Type B pancreatic cell (in vitro differentiated cells): ENCODE data around the gene PKP3. TPM values are rescaled to one million over a fixed set of nuclear protein-coding genes. Genes with fewer than 3 reads are reported as not detected.
"Not testable (repeated sequence)": the region's sequence is repeated elsewhere in the genome, so short reads cannot be mapped to it uniquely, and the experiment has no call there.

Source experiments
- DNase-seq: peaks from one replicate; pipeline ENCODE4 v3.0.0; 2021; ENCODE audit warnings: mixed read lengths; ENCODE audit not compliant: unreplicated experiment; ENCODE audit errors: extremely low spot score
- H3K27ac Mint-ChIP-seq: 2 replicates; pipeline ENCODE4 v1.8.0; 2021; ENCODE audit warnings: mild to moderate bottlenecking, mixed read lengths
- H3K27me3 Mint-ChIP-seq: 2 replicates; pipeline ENCODE4 v1.8.0; 2021; ENCODE audit warnings: mixed read lengths
- H3K36me3 Mint-ChIP-seq: 2 replicates; pipeline ENCODE4 v1.8.0; 2021; ENCODE audit warnings: mixed read lengths
- H3K4me1 Mint-ChIP-seq: one replicate; pipeline ENCODE4 v1.8.0; 2021; ENCODE audit warnings: mixed read lengths; ENCODE audit not compliant: unreplicated experiment
- H3K4me3 Mint-ChIP-seq: 2 replicates; pipeline ENCODE4 v1.8.0; 2021; ENCODE audit warnings: mild to moderate bottlenecking, mixed read lengths
- H3K9me3 Mint-ChIP-seq: 2 replicates; pipeline ENCODE4 v1.8.0; 2021; ENCODE audit warnings: mixed read lengths
- long read RNA-seq: library from polyadenylated mRNA; unstranded; transcript quantifications from one replicate; pipeline ENCODE4 v2.0.0, GENCODE V29; 2020
- total RNA-seq: library from RNA; stranded (reverse); gene quantifications from 2 replicates; pipeline ENCODE4 v1.2.1, GENCODE V29; 2021; ENCODE audit warnings: low replicate concordance
- TF ChIP-seq, protein P1 (sequence below): fragments of 200-600 bp; sonication (generic); conservative IDR thresholded peaks from 2 replicates; pipeline ENCODE4 v1.5.0; 2021; ENCODE audit warnings: antibody characterized with exemption, mild to moderate bottlenecking

PKP3 gene
- 51.6 and 156 TPM in 2 replicates for total RNA-seq
- long read RNA-seq, partial matches to known transcripts: 0 of 1 reads
- long read RNA-seq, other reads (novel, unspliced or antisense): 1 of 1 reads

- Mint-ChIP-seq H3K27me3 (no peaks in the 10 kb centered on the region), H3K4me3 (peak within 1 kb of the TSS; percentile 94), H3K36me3 (no peaks in the 10 kb centered on the region), H3K27ac (peak within 1 kb of the TSS; percentile 83), H3K9me3 (no peaks in the 10 kb centered on the region), H3K4me1 (peaks cover 6% of the 10 kb centered on the region)
- TF ChIP-seq, protein P1, sequence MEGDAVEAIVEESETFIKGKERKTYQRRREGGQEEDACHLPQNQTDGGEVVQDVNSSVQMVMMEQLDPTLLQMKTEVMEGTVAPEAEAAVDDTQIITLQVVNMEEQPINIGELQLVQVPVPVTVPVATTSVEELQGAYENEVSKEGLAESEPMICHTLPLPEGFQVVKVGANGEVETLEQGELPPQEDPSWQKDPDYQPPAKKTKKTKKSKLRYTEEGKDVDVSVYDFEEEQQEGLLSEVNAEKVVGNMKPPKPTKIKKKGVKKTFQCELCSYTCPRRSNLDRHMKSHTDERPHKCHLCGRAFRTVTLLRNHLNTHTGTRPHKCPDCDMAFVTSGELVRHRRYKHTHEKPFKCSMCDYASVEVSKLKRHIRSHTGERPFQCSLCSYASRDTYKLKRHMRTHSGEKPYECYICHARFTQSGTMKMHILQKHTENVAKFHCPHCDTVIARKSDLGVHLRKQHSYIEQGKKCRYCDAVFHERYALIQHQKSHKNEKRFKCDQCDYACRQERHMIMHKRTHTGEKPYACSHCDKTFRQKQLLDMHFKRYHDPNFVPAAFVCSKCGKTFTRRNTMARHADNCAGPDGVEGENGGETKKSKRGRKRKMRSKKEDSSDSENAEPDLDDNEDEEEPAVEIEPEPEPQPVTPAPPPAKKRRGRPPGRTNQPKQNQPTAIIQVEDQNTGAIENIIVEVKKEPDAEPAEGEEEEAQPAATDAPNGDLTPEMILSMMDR: no peak
- no peak for DNase-seq
Measured at GRCh38 chr11:394034-394857, at the start of gene PKP3. Gene PKP3, plus strand, starts transcription at chr11:394209. Its CDS starts 84 bp downstream, at chr11:394293.

DNA sequence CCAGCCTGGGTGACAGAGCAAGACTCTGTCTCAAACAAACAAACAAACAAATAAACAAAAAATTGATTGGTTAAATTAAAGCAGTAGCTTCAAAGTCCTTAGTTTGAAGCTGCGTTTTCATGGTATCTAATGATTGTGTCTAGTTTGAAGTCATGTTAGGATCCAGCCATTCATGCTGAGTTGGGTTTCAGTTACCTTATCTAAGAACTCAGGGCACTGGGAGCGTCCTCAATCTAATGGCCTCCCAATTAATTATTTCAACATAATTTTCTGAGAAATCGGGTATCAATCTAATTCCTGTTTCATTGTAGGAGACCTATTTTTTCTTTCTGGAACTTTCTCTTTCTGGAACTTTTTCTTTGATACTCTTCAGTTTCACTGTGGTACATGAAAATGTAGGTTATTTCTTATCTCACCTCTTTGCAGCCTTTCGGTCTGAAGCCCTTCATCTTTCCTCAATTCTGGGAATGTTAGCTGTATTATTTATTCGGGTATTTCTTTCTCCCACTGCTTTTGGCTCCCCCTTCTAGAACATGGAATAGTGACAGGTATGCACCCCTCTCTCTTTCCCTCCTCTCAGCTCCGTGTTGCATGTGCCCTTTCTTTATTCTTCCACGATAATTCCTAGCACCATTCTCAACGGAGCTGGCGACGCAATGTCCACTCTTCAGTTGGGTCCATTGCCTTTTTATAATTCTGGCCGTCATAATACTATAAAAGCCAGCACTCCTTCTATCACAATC is 49.0 kb upstream of the PKP3 start:
- Mint-ChIP-seq H3K4me3 (no peak overlapping the region), H3K27me3 (peaks cover 3% of the 10 kb centered on the region), H3K4me1 (peaks cover 5% of the 10 kb centered on the region), H3K36me3 (no peaks in the 10 kb centered on the region), H3K9me3 (no peaks in the 10 kb centered on the region), H3K27ac (no peak overlapping the region)
- no peak for DNase-seq
- TF ChIP-seq, protein P1: no peak

GRCh38 chr11:346529-346928 is 47.5 kb upstream of the PKP3 start:
- Mint-ChIP-seq H3K4me3 (no peak overlapping the region), H3K36me3 (no peaks in the 10 kb centered on the region), H3K4me1 (peaks cover 14% of the 10 kb centered on the region), H3K27ac (no peak overlapping the region), H3K27me3 (no peaks in the 10 kb centered on the region), H3K9me3 (no peaks in the 10 kb centered on the region)
- TF ChIP-seq, protein P1: no peak
- no peak for DNase-seq

- H3K4me1 Mint-ChIP-seq: peaks cover 28% of the 10 kb centered on the region
- H3K27me3 Mint-ChIP-seq, H3K36me3 Mint-ChIP-seq, H3K9me3 Mint-ChIP-seq, H3K27ac Mint-ChIP-seq, H3K4me3 Mint-ChIP-seq, DNase-seq: not testable (repeated sequence)
Measured at GRCh38 chr11:349270-349954, 44.6 kb upstream of the PKP3 start.

DNA sequence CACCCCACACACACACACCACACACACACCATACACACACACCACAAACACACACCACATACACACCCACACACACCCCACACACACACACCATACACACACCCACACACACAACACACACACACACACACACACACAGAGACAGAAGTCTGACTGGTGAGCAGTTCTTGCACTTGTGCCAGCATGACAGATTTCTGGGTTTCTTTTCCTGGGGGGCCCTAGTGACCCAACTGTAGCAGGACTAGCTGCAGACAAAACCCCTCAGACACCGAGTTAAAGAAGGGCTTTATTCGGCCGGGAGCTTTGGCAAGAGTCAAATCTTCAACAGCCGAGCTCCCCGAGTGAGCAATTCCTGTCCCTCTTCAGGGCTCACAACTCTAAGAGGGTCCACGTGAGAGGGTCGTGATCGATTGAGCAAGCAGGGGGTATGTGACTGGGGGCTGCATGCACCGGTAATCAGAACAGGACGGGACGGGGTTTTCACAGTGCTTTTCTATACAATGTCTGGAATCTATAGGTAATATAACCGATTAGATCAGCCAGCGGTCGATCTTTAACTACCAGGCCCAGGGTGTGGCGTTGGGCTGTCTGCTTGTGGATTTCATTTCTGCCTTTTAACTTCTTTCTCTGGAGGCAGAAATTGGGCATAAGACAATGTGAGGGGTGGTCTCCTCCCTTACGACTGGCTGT is 43.8 kb upstream of the PKP3 start:
- peak overlapping the region; percentile 64 for H3K4me3 Mint-ChIP-seq
- peak overlapping the region; percentile 78 for H3K27ac Mint-ChIP-seq
- H3K4me1 Mint-ChIP-seq: peaks cover 28% of the 10 kb centered on the region
- not testable (repeated sequence) for H3K36me3 Mint-ChIP-seq, H3K27me3 Mint-ChIP-seq, H3K9me3 Mint-ChIP-seq, DNase-seq

- peak overlapping the region; percentile 78 for H3K27ac Mint-ChIP-seq
- H3K9me3 Mint-ChIP-seq: peaks cover 3% of the 10 kb centered on the region
- no peak for DNase-seq
- TF ChIP-seq, protein P1: no peak
- H3K36me3 Mint-ChIP-seq: no peaks in the 10 kb centered on the region
- peaks cover 3% of the 10 kb centered on the region for H3K27me3 Mint-ChIP-seq
- H3K4me3 Mint-ChIP-seq: peak overlapping the region; percentile 64
- H3K4me1 Mint-ChIP-seq: peaks cover 28% of the 10 kb centered on the region
Measured at GRCh38 chr11:350723-351255, 43.2 kb upstream of the PKP3 start.
